Neuronal stem cell (in vitro differentiated cells): ENCODE measurements around the gene RNASE13.
"Not testable (repeated sequence)": the region's sequence is repeated elsewhere in the genome, so short reads cannot be mapped to it uniquely, and the experiment has no call there.

ENCODE experiments used
- DNase-seq: peaks from one replicate; pipeline ENCODE4 v3.0.0-alpha.2; 2013; ENCODE audit warnings: low spot score
- H2AFZ ChIP-seq: one replicate; pipeline ENCODE4 v1.6.1; 2013; ENCODE audit warnings: mild to moderate bottlenecking, low read length, inconsistent platforms
- H2AK5ac ChIP-seq: 2 replicates; pipeline ENCODE4 v1.6.1; 2013; ENCODE audit warnings: low read depth, mild to moderate bottlenecking, inconsistent platforms, low read length, moderate library complexity, mixed read lengths
- H2BK120ac ChIP-seq: 2 replicates; pipeline ENCODE4 v1.6.1; 2013; ENCODE audit warnings: low read depth, mild to moderate bottlenecking, inconsistent platforms, low read length, moderate library complexity, mixed read lengths
- H2BK12ac ChIP-seq: one replicate; pipeline ENCODE4 v1.6.1; 2013; ENCODE audit warnings: low read length, inconsistent platforms
- H2BK15ac ChIP-seq: 2 replicates; pipeline ENCODE4 v1.6.1; 2013; ENCODE audit warnings: mild to moderate bottlenecking, low read length, inconsistent platforms, mixed read lengths
- H2BK5ac ChIP-seq: one replicate; pipeline ENCODE4 v1.6.1; 2013; ENCODE audit warnings: inconsistent platforms, mild to moderate bottlenecking, low read length, moderate library complexity
- H3K14ac ChIP-seq: one replicate; pipeline ENCODE4 v1.6.1; 2013; ENCODE audit warnings: low read length, inconsistent platforms
- H3K18ac ChIP-seq: 2 replicates; pipeline ENCODE4 v1.6.1; 2013; ENCODE audit warnings: low read length, inconsistent platforms
- H3K23ac ChIP-seq: 2 replicates; pipeline ENCODE4 v1.6.1; 2013; ENCODE audit warnings: low read depth, mild to moderate bottlenecking, mixed read lengths, low read length, inconsistent platforms; ENCODE audit not compliant: poor library complexity
- H3K27ac ChIP-seq: replicated peaks from 3 replicates; pipeline ENCODE4 v1.5.1; 2013; ENCODE audit warnings: low read length, inconsistent platforms
- H3K27me3 ChIP-seq, 3 experiments: 2 replicates each; pipeline ENCODE4 v1.6.1; 2013; ENCODE audit warnings: low read length in 3 of 3, mild to moderate bottlenecking in 2 of 3, inconsistent platforms in 1 of 3, low read depth in 1 of 3, mixed read lengths in 1 of 3, moderate library complexity in 1 of 3; ENCODE audit not compliant: control insufficient read depth in 3 of 3, insufficient read depth in 3 of 3
- H3K36me3 ChIP-seq, 2 donors: replicated peaks in 1 of 2; 2 replicates each; pipeline ENCODE4 v1.6.1; 2013; ENCODE audit warnings: low read length in 2 of 2; ENCODE audit not compliant: control insufficient read depth in 2 of 2, insufficient read depth in 2 of 2
- H3K4ac ChIP-seq: 2 replicates; pipeline ENCODE4 v1.6.1; 2013; ENCODE audit warnings: inconsistent platforms, mild to moderate bottlenecking, low read length, moderate library complexity
- H3K4me1 ChIP-seq, 2 donors: 1 replicate in 1 of 2; 2 replicates in 1 of 2; pipeline ENCODE4 v1.6.1; 2013; ENCODE audit warnings: low read length in 2 of 2, low read depth in 1 of 2; ENCODE audit not compliant: control insufficient read depth in 2 of 2, insufficient read depth in 1 of 2
- H3K4me2 ChIP-seq: one replicate; pipeline ENCODE4 v1.6.1; 2013; ENCODE audit warnings: mild to moderate bottlenecking, low read length, inconsistent platforms; ENCODE audit not compliant: insufficient read depth, poor library complexity, severe bottlenecking
- H3K4me3 ChIP-seq, 2 donors: 2 replicates each; pipeline ENCODE4 v1.5.1; 2013; ENCODE audit warnings: low read length in 2 of 2, mild to moderate bottlenecking in 2 of 2, inconsistent platforms in 1 of 2, moderate library complexity in 1 of 2
- H3K79me1 ChIP-seq: one replicate; pipeline ENCODE4 v1.6.1; 2013; ENCODE audit warnings: low read depth, mild to moderate bottlenecking, inconsistent platforms, low read length, moderate library complexity
- H3K9ac ChIP-seq: one replicate; pipeline ENCODE4 v1.6.1; 2013; ENCODE audit warnings: mild to moderate bottlenecking, low read depth, low read length, inconsistent platforms; ENCODE audit not compliant: poor library complexity
- H3K9me3 ChIP-seq, 2 donors: replicated peaks in 1 of 2; 2 replicates each; pipeline versions ENCODE3 to v1.6.1; 2013; ENCODE audit warnings: low read length in 2 of 2, mild to moderate bottlenecking in 2 of 2, inconsistent platforms in 1 of 2, low read depth in 1 of 2, mixed read lengths in 1 of 2, moderate library complexity in 1 of 2; ENCODE audit not compliant: control insufficient read depth in 2 of 2, insufficient read depth in 1 of 2
- H4K8ac ChIP-seq: one replicate; pipeline ENCODE4 v1.6.1; 2013; ENCODE audit warnings: low read depth, mild to moderate bottlenecking, inconsistent platforms, low read length, moderate library complexity
- H4K91ac ChIP-seq: one replicate; pipeline ENCODE4 v1.6.1; 2013; ENCODE audit warnings: low read length, low read depth, mild to moderate bottlenecking, inconsistent platforms; ENCODE audit not compliant: poor library complexity
- WGBS, 2 donors: extraction: QIAGEN DNeasy Blood & Tissue Kit; methylation state at CpG; one replicate each; pipeline ENCODE4 v1.1.7; 2013; ENCODE audit warnings: missing lambda C conversion rate in 2 of 2, mixed read lengths in 1 of 2; ENCODE audit not compliant: insufficient read length in 2 of 2, insufficient replicate concordance in 1 of 2; ENCODE audit errors: extremely low coverage in 2 of 2; 5-methylcytosine and 5-hydroxymethylcytosine counted together

RNASE13 gene

GRCh38 chr14:20986811-20987210 lies 47.8 kb downstream of the RNASE13 start:
- H2BK12ac ChIP-seq = no peak overlapping the region
- H3K4ac ChIP-seq = no peak overlapping the region
- no peaks in the 10 kb centered on the region for H3K9me3 ChIP-seq
- H3K4me3 ChIP-seq = no peak overlapping the region
- no peaks in the 10 kb centered on the region for H3K79me1 ChIP-seq
- no peaks in the 10 kb centered on the region for H3K27me3 ChIP-seq
- H3K36me3 ChIP-seq = peaks cover under 1 to 9% of the 10 kb centered on the region in 2 donors
- H2AK5ac ChIP-seq = no peak overlapping the region
- no peak overlapping the region for H3K14ac ChIP-seq
- H3K9ac ChIP-seq = no peak overlapping the region
- no peak overlapping the region for H4K91ac ChIP-seq
- no peak for DNase-seq
- H3K18ac ChIP-seq = no peak overlapping the region
- no peak overlapping the region for H3K27ac ChIP-seq
- H3K4me2 ChIP-seq = no peak overlapping the region
- no CpG with 5 or more reads among the region's 2 CpGs for WGBS, 2 donors
- no peak overlapping the region for H2BK15ac ChIP-seq
- no peak overlapping the region for H2BK5ac ChIP-seq
- H3K23ac ChIP-seq = no peak overlapping the region
- no peak overlapping the region for H4K8ac ChIP-seq
- H2AFZ ChIP-seq = no peak overlapping the region
- H3K4me1 ChIP-seq = peaks cover 0 to 4% of the 10 kb centered on the region in 2 donors
- no peak overlapping the region for H2BK120ac ChIP-seq

GRCh38 chr14:20985650-20986049 lies 49.0 kb downstream of the RNASE13 start:
- H3K4me1 ChIP-seq, H3K27me3 ChIP-seq: not testable (repeated sequence)
- no CpG with 5 or more reads among the region's 4 CpGs for WGBS, 2 donors

More at GRCh38 chr14:20985650-20986049, 49.0 kb downstream of the RNASE13 start:
- H4K91ac ChIP-seq, H2BK12ac ChIP-seq, H2BK120ac ChIP-seq, H3K79me1 ChIP-seq, H3K4ac ChIP-seq, DNase-seq, H3K9me3 ChIP-seq, H3K18ac ChIP-seq, H2BK5ac ChIP-seq, H3K4me3 ChIP-seq, H4K8ac ChIP-seq, H2AFZ ChIP-seq, H2AK5ac ChIP-seq, H3K9ac ChIP-seq, H3K14ac ChIP-seq, H3K4me2 ChIP-seq, H3K27ac ChIP-seq, H3K36me3 ChIP-seq, H3K23ac ChIP-seq, H2BK15ac ChIP-seq: not testable (repeated sequence)
